ENCODE measurements around the gene HK3.

The HK3 gene

GRCh38 chr5:176868731-176869130 is 30.4 kb downstream of the HK3 start:
- no peak for DNase-seq (ENCODE audit: low read depth)

- no peak for DNase-seq (ENCODE audit: low read depth)
Observed at GRCh38 chr5:176868126-176868525, 31.0 kb downstream of the HK3 start.

GRCh38 chr5:176866707-176867310 is 32.3 kb downstream of the HK3 start:
- DNase-seq (ENCODE audit: low read depth), result no peak

- no peak for DNase-seq (ENCODE audit: low read depth)
Observed at GRCh38 chr5:176865964-176866363, 33.2 kb downstream of the HK3 start.

GRCh38 chr5:176864755-176865154 is 34.4 kb downstream of the HK3 start:
- DNase-seq (ENCODE audit: low read depth), result no peak

- DNase-seq (ENCODE audit: low read depth), result no peak
Observed at GRCh38 chr5:176863765-176864098, 35.4 kb downstream of the HK3 start.

GRCh38 chr5:176863041-176863764 is 35.9 kb downstream of the HK3 start:
- DNase-seq (ENCODE audit: low read depth), result no peak

GRCh38 chr5:176862330-176862995 is 36.7 kb downstream of the HK3 start:
- no peak for DNase-seq (ENCODE audit: low read depth)

GRCh38 chr5:176861276-176861675 is 37.9 kb downstream of the HK3 start:
- no peak for DNase-seq (ENCODE audit: low read depth)

GRCh38 chr5:176860381-176860780 is 38.8 kb downstream of the HK3 start:
- no peak for DNase-seq (ENCODE audit: low read depth)

GRCh38 chr5:176859916-176860315 is 39.2 kb downstream of the HK3 start:
- DNase-seq (ENCODE audit: low read depth), result no peak

- no peak for DNase-seq (ENCODE audit: low read depth)
Observed at GRCh38 chr5:176857894-176858273, 41.3 kb downstream of the HK3 start.

- no peak for DNase-seq (ENCODE audit: low read depth)
Observed at GRCh38 chr5:176857216-176857893, 41.8 kb downstream of the HK3 start.

GRCh38 chr5:176856746-176857145 is 42.4 kb downstream of the HK3 start:
- DNase-seq (ENCODE audit: low read depth), result no peak

GRCh38 chr5:176855598-176855997 is 43.5 kb downstream of the HK3 start:
- no peak for DNase-seq (ENCODE audit: low read depth)

- no peak for DNase-seq (ENCODE audit: low read depth)
Observed at GRCh38 chr5:176854164-176854563, 45.0 kb downstream of the HK3 start.

- DNase-seq (ENCODE audit: low read depth), result no peak
Observed at GRCh38 chr5:176853151-176853778, 45.9 kb downstream of the HK3 start.

GRCh38 chr5:176851871-176852658 is 47.1 kb downstream of the HK3 start:
- no peak for DNase-seq (ENCODE audit: low read depth)

- DNase-seq (ENCODE audit: low read depth), result no peak
Observed at GRCh38 chr5:176851380-176851779, 47.8 kb downstream of the HK3 start.

- no peak for DNase-seq (ENCODE audit: low read depth)
Observed at GRCh38 chr5:176850371-176851245, 48.5 kb downstream of the HK3 start.

All from CMK (cell line).